D721Med (cell line): Measurements from ENCODE around the gene HORMAD1.
"Not testable (repeated sequence)": the region's sequence is repeated elsewhere in the genome, so short reads cannot be mapped to it uniquely, and the experiment has no call there.

Source experiments
- DNase-seq: peaks from one replicate; pipeline ENCODE4 v3.0.0; 2011; ENCODE audit warnings: low spot score; ENCODE audit not compliant: insufficient read length
- FAIRE-seq: peaks from 2 replicates; lab custom pipeline; 2011; peaks lifted over from hg19 to GRCh38; lab: Jason Lieb, UNC
- CTCF ChIP-seq: IDR thresholded peaks from 2 replicates; pipeline ENCODE4 v1.5.1; 2012; ENCODE audit warnings: mild to moderate bottlenecking, control low read depth; ENCODE audit not compliant: insufficient read depth; ENCODE audit errors: missing control alignments

HORMAD1 gene

GRCh38 chr1:150720703-150721102 lies at the start of gene HORMAD1:
TSS of gene HORMAD1 (minus strand) at chr1:150720895. CDS start at chr1:150719505, 1,390 bp downstream.
- no peak for TF ChIP-seq CTCF
- no peak for FAIRE-seq
- no peak for DNase-seq

GRCh38 chr1:150767704-150768103 lies 47.0 kb upstream of the HORMAD1 start:
- DNase-seq, FAIRE-seq: not testable (repeated sequence)

DNA sequence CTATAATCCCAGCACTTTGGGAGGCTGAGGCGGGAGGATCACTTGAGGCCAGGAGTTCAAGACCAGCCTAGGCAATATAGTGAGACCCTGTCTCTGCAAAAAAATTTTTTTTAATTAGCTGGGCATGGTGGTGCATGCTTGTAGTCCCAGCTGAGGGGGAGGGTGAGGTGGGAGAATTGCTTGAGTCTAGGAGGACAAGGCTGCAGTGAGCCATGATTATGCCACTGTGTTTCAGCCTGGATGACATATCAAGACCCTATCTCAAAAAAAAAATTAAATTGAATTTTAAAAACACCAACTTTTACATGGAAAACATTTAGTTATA lies 45.2 kb upstream of the HORMAD1 start:
- not testable (repeated sequence) for DNase-seq, FAIRE-seq

- no peak for DNase-seq
- no peak for TF ChIP-seq CTCF
- FAIRE-seq = no peak
Measured at GRCh38 chr1:150765296-150765976, 44.7 kb upstream of the HORMAD1 start, which contains the start of gene CTSS. TSS of gene CTSS (minus strand) at chr1:150765778. CDS start at chr1:150764763, 1,015 bp downstream.

DNA sequence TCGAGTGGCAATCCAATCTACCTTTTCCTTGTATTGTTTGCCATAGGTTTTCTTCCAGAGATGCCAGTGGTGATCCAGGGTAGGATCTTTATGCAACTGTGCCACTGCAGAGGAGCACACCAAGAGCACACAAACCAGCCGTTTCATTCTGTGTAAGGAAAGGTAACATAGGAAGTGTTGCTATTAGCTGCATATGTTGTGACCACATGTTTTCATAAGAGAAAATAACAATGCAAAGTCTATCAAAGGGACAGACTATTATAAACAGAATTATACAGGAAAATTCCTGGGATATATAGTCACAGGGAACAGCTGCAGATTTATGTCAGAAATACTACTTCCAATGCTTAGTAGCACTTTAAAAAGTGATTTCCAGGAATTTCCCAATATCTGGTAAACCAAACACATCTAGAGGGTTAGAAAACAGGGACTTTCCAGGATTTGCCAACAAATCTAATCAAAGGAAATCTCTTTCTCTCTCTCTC lies 44.0 kb upstream of the HORMAD1 start:
- FAIRE-seq (no peak), DNase-seq (no peak)
- TF ChIP-seq CTCF = no peak

DNA sequence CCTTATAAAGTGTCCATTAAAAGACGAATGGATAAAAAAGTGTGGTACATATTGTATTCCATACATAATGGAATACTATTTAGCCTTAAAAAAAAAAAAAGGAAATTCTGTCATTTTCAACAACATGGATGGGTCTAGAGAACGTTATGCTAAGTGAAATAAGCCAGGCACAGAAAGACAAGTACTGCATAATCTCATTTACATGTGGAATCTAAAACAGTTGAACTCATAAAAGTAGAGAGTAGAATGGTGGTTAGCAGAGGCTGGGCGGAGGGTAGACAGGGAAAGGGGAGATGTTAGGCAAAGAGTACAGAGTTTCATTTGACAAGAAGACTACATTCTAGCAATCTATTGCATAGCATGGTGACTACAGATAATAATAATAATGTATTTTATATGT lies 42.3 kb upstream of the HORMAD1 start:
- FAIRE-seq = no peak
- DNase-seq = no peak
- TF ChIP-seq CTCF = no peak

GRCh38 chr1:150762552-150762951 lies 41.9 kb upstream of the HORMAD1 start:
- FAIRE-seq (no peak), DNase-seq (no peak)
- no peak for TF ChIP-seq CTCF

- DNase-seq (no peak), FAIRE-seq (no peak)
- TF ChIP-seq CTCF = no peak
Measured at GRCh38 chr1:150761801-150762200, 41.1 kb upstream of the HORMAD1 start.
